HEK293T (cell line): Measurements from ENCODE around the gene SLC35E1.

ENCODE experiments used
- CTBP1 ChIP-seq: fragments of 450-650 bp; IDR thresholded peaks from 2 replicates; pipeline ENCODE4 v1.6.1; 2016; ENCODE audit warnings: borderline replicate concordance
- FOXA1 ChIP-seq: fragments of 450-650 bp; IDR thresholded peaks from 2 replicates; pipeline ENCODE4 v1.6.1; 2016; ENCODE audit warnings: mild to moderate bottlenecking
- NFRKB ChIP-seq: fragments of 450-650 bp; IDR thresholded peaks from 2 replicates; pipeline ENCODE4 v1.6.1; 2016; ENCODE audit warnings: mild to moderate bottlenecking, moderate library complexity
- ZNF384 ChIP-seq: fragments of 450-650 bp; IDR thresholded peaks from 2 replicates; pipeline ENCODE4 v1.6.1; 2016
- TF ChIP-seq, protein P1 (sequence below): fragments of 450-650 bp; IDR thresholded peaks from 2 replicates; pipeline ENCODE4 v1.6.1; 2016

GRCh38 chr19:16542045-16542909 is 29.9 kb downstream of the SLC35E1 start, which contains the start of gene CHERP:
- no peak for TF ChIP-seq NFRKB
- TF ChIP-seq, protein P1, sequence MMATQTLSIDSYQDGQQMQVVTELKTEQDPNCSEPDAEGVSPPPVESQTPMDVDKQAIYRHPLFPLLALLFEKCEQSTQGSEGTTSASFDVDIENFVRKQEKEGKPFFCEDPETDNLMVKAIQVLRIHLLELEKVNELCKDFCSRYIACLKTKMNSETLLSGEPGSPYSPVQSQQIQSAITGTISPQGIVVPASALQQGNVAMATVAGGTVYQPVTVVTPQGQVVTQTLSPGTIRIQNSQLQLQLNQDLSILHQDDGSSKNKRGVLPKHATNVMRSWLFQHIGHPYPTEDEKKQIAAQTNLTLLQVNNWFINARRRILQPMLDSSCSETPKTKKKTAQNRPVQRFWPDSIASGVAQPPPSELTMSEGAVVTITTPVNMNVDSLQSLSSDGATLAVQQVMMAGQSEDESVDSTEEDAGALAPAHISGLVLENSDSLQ: no peak
- TF ChIP-seq FOXA1: no peak
- no peak for TF ChIP-seq CTBP1
- TF ChIP-seq ZNF384: no peak
